Coronary artery (tissue), 2 donors: ENCODE results near the gene AKAP7.

Source experiments
- DNase-seq: peaks from one replicate; pipeline ENCODE4 v3.0.0-alpha.2; 2017; ENCODE audit warnings: low spot score
- H3K27ac ChIP-seq, 2 donors: fragments of 200-600 bp; sonication (generic); one replicate each; pipeline ENCODE4 v1.5.1; 2016 to 2019
- H3K4me3 ChIP-seq: fragments of 200-600 bp; sonication (generic); 2 replicates; pipeline ENCODE4 v1.5.1; 2016; ENCODE audit warnings: mild to moderate bottlenecking, moderate library complexity
- CTCF ChIP-seq: fragments of 200-600 bp; sonication (generic); IDR thresholded peaks from one replicate; pipeline ENCODE4 v1.5.1; 2019; ENCODE audit warnings: antibody characterized with exemption

The AKAP7 gene

GRCh38 chr6:131197716-131198115, 62.4 kb downstream of the AKAP7 start:
- H3K27ac ChIP-seq = no peak overlapping the region
- no peak overlapping the region for H3K4me3 ChIP-seq
- no peak for DNase-seq
- no peak for TF ChIP-seq CTCF

GRCh38 chr6:131199568-131200272, 64.5 kb downstream of the AKAP7 start:
- DNase-seq = no peak
- TF ChIP-seq CTCF = no peak
- Histone ChIP-seq H3K27ac (no peak overlapping the region), H3K4me3 (no peak overlapping the region)

- Histone ChIP-seq H3K27ac (no peak overlapping the region), H3K4me3 (no peak overlapping the region)
- no peak for TF ChIP-seq CTCF
- DNase-seq = no peak
Observed at GRCh38 chr6:131205481-131206244, 70.4 kb downstream of the AKAP7 start.

- no peak for TF ChIP-seq CTCF
- no peak for DNase-seq
- no peak overlapping the region for H3K27ac ChIP-seq
- H3K4me3 ChIP-seq = no peak overlapping the region
Observed at GRCh38 chr6:131206463-131207251, 71.4 kb downstream of the AKAP7 start.

- TF ChIP-seq CTCF = no peak
- DNase-seq = no peak
- Histone ChIP-seq H3K27ac (no peak overlapping the region), H3K4me3 (no peak overlapping the region)
Observed at GRCh38 chr6:131208787-131209186, 73.5 kb downstream of the AKAP7 start.

- TF ChIP-seq CTCF = no peak
- no peak overlapping the region for H3K27ac ChIP-seq
- H3K4me3 ChIP-seq = no peak overlapping the region
- no peak for DNase-seq
Observed at GRCh38 chr6:131210469-131210868, 75.2 kb downstream of the AKAP7 start.
